ENCODE measurements around the gene SCYGR3. TPM values are rescaled to one million over a fixed set of nuclear protein-coding genes. Genes with fewer than 3 reads are reported as not detected.

SCYGR3 gene
- total and polyA plus RNA-seq, 2 of the 13 experiments (the other 11 are each of a cell fraction or from before 2014, with no cell fraction given): not detected

DNA sequence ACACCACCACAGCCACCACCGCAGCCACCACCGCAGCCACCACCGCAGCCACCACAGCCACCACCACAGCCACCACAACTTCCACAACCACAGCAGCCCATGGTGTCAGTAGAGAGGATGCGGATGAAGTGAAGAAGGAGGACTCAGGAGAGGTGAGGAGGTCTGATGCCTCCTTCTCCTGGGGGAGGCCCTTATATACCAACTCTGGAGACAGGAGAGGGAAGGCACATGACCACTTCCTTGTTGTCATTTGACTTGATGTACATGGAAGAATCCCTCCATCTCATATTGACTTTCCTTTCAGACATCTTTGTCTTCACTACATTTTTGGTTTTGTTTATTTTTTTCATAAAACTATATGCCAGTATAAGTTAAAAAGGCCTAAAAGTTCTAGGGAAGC is at the start of gene SCYGR3 (continued):
- TF ChIP-seq, protein P1, sequence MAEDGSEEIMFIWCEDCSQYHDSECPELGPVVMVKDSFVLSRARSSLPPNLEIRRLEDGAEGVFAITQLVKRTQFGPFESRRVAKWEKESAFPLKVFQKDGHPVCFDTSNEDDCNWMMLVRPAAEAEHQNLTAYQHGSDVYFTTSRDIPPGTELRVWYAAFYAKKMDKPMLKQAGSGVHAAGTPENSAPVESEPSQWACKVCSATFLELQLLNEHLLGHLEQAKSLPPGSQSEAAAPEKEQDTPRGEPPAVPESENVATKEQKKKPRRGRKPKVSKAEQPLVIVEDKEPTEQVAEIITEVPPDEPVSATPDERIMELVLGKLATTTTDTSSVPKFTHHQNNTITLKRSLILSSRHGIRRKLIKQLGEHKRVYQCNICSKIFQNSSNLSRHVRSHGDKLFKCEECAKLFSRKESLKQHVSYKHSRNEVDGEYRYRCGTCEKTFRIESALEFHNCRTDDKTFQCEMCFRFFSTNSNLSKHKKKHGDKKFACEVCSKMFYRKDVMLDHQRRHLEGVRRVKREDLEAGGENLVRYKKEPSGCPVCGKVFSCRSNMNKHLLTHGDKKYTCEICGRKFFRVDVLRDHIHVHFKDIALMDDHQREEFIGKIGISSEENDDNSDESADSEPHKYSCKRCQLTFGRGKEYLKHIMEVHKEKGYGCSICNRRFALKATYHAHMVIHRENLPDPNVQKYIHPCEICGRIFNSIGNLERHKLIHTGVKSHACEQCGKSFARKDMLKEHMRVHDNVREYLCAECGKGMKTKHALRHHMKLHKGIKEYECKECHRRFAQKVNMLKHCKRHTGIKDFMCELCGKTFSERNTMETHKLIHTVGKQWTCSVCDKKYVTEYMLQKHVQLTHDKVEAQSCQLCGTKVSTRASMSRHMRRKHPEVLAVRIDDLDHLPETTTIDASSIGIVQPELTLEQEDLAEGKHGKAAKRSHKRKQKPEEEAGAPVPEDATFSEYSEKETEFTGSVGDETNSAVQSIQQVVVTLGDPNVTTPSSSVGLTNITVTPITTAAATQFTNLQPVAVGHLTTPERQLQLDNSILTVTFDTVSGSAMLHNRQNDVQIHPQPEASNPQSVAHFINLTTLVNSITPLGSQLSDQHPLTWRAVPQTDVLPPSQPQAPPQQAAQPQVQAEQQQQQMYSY (CRISPR knock-in tag; IDR thresholded peaks at IDR 0.05): no peak
- TF ChIP-seq ZFP36 (IDR thresholded peaks at IDR 0.05; ENCODE audit: borderline replicate concordance, low read depth, low read length, partially characterized antibody) (no peak), ARNT (IDR thresholded peaks at IDR 0.05) (no peak)

DNA sequence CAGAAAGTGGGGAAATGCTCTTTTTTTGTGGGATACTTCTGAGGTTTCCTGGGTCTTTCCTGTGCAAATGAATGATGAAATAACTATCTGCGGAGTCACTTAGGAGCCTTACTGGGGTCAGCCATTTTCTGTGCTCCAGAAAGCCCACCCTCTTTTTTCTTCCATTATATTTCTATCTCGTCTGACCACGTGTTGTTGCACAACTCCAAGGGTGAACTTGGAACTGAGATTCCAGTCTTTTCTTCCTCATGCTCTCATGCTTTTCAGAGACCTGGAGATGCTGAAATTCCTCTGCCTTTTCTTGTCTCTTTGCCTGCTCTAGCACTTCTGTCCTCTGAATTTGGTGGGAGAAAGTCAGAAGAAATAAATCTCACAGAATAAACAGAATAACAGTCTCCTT is 47.2 kb upstream of the SCYGR3 start:
- CTCF ChIA-PET (ENCODE audit: low intra/inter-chr PET ratio, low total read pairs): no interaction called here
- H3K4me3 ChIP-seq (replicated peaks in 1 of 3; ENCODE audit: insufficient read depth in 1 of 3, low read depth in 2 of 3, low read length in 3 of 3): no peak overlapping the region
- in situ Hi-C loops (cut with HindIII; ENCODE audit: extremely low pct_ligation_motif_present, low pct_unique_long_range_greater_than_20kb) (loop anchor here (5.0 kb wide), 1 partner anchor 105 kb away; no protein-coding TSS in a partner anchor), intact Hi-C loops (cut with micrococcal nuclease; ENCODE audit: unreplicated experiment) (no loop called here)
- H3K27ac ChIP-seq (ENCODE audit: extremely low read length, insufficient read depth, low read length): no peak overlapping the region
- no peaks in the 10 kb centered on the region for H4K20me1 ChIP-seq (ENCODE audit: insufficient read depth, low read length)
- TF ChIP-seq, protein P2, sequence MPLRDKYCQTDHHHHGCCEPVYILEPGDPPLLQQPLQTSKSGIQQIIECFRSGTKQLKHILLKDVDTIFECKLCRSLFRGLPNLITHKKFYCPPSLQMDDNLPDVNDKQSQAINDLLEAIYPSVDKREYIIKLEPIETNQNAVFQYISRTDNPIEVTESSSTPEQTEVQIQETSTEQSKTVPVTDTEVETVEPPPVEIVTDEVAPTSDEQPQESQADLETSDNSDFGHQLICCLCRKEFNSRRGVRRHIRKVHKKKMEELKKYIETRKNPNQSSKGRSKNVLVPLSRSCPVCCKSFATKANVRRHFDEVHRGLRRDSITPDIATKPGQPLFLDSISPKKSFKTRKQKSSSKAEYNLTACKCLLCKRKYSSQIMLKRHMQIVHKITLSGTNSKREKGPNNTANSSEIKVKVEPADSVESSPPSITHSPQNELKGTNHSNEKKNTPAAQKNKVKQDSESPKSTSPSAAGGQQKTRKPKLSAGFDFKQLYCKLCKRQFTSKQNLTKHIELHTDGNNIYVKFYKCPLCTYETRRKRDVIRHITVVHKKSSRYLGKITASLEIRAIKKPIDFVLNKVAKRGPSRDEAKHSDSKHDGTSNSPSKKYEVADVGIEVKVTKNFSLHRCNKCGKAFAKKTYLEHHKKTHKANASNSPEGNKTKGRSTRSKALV (CRISPR knock-in tag; IDR thresholded peaks at IDR 0.05): no peak
- TF ChIP-seq, protein P3, sequence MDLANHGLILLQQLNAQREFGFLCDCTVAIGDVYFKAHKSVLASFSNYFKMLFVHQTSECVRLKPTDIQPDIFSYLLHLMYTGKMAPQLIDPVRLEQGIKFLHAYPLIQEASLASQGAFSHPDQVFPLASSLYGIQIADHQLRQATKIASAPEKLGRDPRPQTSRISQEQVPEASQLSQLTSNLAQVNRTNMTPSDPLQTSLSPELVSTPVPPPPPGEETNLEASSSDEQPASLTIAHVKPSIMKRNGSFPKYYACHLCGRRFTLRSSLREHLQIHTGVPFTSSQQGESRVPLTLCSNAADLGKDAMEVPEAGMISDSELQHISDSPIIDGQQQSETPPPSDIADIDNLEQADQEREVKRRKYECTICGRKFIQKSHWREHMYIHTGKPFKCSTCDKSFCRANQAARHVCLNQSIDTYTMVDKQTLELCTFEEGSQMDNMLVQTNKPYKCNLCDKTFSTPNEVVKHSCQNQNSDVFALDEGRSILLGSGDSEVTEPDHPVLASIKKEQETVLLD (CRISPR knock-in tag; IDR thresholded peaks at IDR 0.05; ENCODE audit: low read depth): no peak
- TF ChIP-seq IRF2 (CRISPR knock-in tag; IDR thresholded peaks at IDR 0.05) (no peak), CEBPB (IDR thresholded peaks at IDR 0.05; ENCODE audit: borderline replicate concordance, low read depth, low read length) (peak; percentile 66; the same call in 1 of the 2 replicates), CEBPG (CRISPR knock-in tag; IDR thresholded peaks at IDR 0.05) (peak; percentile 64), ZNF460 (CRISPR knock-in tag; IDR thresholded peaks at IDR 0.05; ENCODE audit: borderline replicate concordance) (no peak), NFE2L1 (CRISPR knock-in tag; IDR thresholded peaks at IDR 0.05; ENCODE audit: borderline replicate concordance) (no peak)
- TF ChIP-seq, protein P4, sequence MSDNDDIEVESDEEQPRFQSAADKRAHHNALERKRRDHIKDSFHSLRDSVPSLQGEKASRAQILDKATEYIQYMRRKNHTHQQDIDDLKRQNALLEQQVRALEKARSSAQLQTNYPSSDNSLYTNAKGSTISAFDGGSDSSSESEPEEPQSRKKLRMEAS (IDR thresholded peaks at IDR 0.05): peak; percentile 58; the same call in 1 of the 2 replicates
- TF ChIP-seq, protein P5, sequence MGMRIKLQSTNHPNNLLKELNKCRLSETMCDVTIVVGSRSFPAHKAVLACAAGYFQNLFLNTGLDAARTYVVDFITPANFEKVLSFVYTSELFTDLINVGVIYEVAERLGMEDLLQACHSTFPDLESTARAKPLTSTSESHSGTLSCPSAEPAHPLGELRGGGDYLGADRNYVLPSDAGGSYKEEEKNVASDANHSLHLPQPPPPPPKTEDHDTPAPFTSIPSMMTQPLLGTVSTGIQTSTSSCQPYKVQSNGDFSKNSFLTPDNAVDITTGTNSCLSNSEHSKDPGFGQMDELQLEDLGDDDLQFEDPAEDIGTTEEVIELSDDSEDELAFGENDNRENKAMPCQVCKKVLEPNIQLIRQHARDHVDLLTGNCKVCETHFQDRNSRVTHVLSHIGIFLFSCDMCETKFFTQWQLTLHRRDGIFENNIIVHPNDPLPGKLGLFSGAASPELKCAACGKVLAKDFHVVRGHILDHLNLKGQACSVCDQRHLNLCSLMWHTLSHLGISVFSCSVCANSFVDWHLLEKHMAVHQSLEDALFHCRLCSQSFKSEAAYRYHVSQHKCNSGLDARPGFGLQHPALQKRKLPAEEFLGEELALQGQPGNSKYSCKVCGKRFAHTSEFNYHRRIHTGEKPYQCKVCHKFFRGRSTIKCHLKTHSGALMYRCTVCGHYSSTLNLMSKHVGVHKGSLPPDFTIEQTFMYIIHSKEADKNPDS (CRISPR knock-in tag; IDR thresholded peaks at IDR 0.05): no peak
- H3K79me2 ChIP-seq (ENCODE audit: insufficient read depth, low read length): no peaks in the 10 kb centered on the region
- H3K9me3 ChIP-seq (ENCODE audit: low read length): no peaks in the 10 kb centered on the region
- BruUV-seq (replicated peaks): no TSS peak
- ATAC-seq: no peak
- H3K4me2 ChIP-seq (ENCODE audit: low read depth, low read length): no peak overlapping the region
- peaks cover 23% of the 10 kb centered on the region for H3K4me1 ChIP-seq (ENCODE audit: insufficient read depth, low read length)
- no peaks in the 10 kb centered on the region for H3K27me3 ChIP-seq (ENCODE audit: control insufficient read depth in 1 of 2, insufficient read depth in 2 of 2, low read length in 2 of 2)
- no peak for FAIRE-seq
- H3K9ac ChIP-seq (ENCODE audit: insufficient read depth, low read depth, low read length): no peak overlapping the region
- DNase-seq (ENCODE audit: low spot score): no peak
- POLR2A ChIA-PET: no interaction called here
- no peaks in the 10 kb centered on the region for H3K36me3 ChIP-seq (replicated peaks in 1 of 2; ENCODE audit: control insufficient read depth in 1 of 2, insufficient read depth in 2 of 2, low read length in 2 of 2)
- H2AFZ ChIP-seq (ENCODE audit: low read length): no peak overlapping the region
- WGBS (ENCODE audit: low lambda C conversion rate): 19% methylated on average over 3 of the region's 3 CpGs
